COLO829 (cell line): ENCODE measurements around the gene RBL2.
"Not testable (repeated sequence)": the region's sequence is repeated elsewhere in the genome, so short reads cannot be mapped to it uniquely, and the experiment has no call there.

ENCODE experiments used
- DNase-seq: peaks from one replicate; pipeline ENCODE4 v3.0.0; 2012; ENCODE audit warnings: low spot score

RBL2 gene

GRCh38 chr16:53539346-53539745 lies 105.1 kb downstream of the RBL2 start:
- not testable (repeated sequence) for DNase-seq

GRCh38 chr16:53539759-53540718 lies 105.8 kb downstream of the RBL2 start:
- not testable (repeated sequence) for DNase-seq
